Measurements from ENCODE around the gene NPAS3. TPM values are rescaled to one million over a fixed set of nuclear protein-coding genes. Genes with fewer than 3 reads are reported as not detected.

Gene NPAS3
- under 1 TPM in 1 of 3 donors, not detected in 2; 0.26 TPM for total RNA-seq

DNA sequence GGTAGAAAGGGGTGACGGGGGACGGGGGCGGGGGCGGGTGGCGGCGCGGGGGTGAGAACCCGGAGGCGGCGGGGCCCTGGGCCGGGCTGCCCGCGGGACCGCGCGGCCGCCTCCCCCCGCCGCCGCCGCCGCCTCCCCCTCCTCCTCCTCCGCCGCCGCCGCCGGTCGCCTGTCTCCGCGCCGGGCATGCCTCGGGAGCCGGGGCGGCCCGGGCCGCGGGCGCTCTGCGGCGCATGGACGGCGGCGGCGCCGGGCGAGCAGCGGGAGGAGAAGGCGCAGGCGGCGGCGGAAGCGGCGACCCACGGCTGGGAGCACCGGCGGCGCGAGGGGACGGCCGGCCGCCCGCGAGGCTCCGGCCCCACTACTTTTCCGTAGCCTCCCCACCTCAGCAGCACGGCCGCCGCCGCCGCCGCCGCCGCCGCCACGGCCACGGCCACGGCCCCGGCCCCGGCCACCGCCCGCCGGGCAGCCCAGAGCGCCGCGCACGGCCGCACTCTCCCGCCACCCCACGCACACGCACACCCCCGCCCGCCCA, at the start of gene NPAS3:
NPAS3 (plus strand) TSS at position 161 of the 535 bp plus-strand sequence.
- Mint-ChIP-seq H3K9me3 (no peaks in the 10 kb centered on the region), H3K27me3 (ENCODE audit: low read depth) (peaks cover 64% of the 10 kb centered on the region), H3K4me1 (ENCODE audit: low read depth) (peaks cover 12% of the 10 kb centered on the region), H3K36me3 (ENCODE audit: insufficient read depth) (no peaks in the 10 kb centered on the region), H3K4me3 (peak within 1 kb of the TSS; percentile 78)
- ATAC-seq, result peak; percentile 32 to 37
- no peak for DNase-seq

DNA sequence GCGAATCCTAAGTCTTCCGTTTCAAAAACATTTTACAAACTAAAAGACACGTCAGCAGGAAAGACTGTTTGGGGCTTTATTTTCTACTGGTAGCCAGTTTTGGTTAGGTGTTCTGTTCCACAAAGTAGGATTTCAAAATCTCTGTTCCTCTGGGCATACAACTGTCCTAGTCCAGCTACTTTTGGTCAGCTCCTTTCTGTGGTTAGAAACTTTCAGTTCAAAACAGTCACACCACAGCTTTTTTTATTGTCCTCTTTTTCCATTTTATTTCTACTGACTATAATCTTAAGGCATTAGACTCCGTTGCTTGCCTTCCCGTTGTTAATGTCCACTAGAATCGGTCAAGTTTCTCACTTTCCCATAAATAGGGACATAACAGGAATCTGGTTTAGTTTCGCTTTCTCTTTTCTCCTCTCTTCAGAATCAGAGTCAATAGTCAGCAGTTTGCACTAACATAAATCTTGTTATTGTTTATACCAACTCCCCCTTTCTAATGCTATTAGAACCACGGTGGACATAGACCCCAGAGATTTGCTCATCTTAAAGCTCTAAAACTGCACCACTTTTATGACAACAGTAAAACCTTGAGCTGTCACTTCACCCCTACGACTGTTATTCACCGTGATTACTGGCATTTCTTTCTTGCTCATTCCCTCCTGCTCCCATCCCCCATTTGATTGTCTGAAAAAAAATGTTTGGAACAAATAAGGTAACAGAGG, 41.5 kb upstream of the NPAS3 start:
- H3K4me3 Mint-ChIP-seq, result peak overlapping the region; percentile 57
- DNase-seq (no peak), ATAC-seq (no peak)
- H3K36me3 Mint-ChIP-seq (ENCODE audit: insufficient read depth), result no peaks in the 10 kb centered on the region
- H3K27me3 Mint-ChIP-seq (ENCODE audit: low read depth), result no peaks in the 10 kb centered on the region
- no peaks in the 10 kb centered on the region for H3K9me3 Mint-ChIP-seq
- peaks cover 6% of the 10 kb centered on the region for H3K4me1 Mint-ChIP-seq (ENCODE audit: low read depth)

DNA sequence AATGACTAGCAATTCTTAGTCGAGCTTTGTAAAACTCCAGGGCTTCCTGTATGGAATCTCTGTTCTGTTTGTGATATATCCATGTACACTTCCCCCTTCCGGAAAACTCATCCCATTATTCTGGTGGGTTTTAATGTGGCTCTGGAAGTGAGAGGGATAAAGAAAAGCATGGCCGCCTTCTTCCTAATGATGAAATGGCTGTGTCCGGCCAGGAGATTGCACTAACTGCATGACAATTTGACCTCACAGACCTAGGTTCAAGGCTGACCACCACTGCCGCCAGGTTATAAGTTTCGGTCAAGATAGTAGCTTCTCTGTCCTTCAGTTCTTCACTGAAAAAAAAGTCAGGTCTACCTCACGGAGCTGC, 41.0 kb upstream of the NPAS3 start:
- Mint-ChIP-seq H3K9me3 (no peaks in the 10 kb centered on the region), H3K4me1 (ENCODE audit: low read depth) (peaks cover 6% of the 10 kb centered on the region), H3K27me3 (ENCODE audit: low read depth) (no peaks in the 10 kb centered on the region), H3K36me3 (ENCODE audit: insufficient read depth) (no peaks in the 10 kb centered on the region), H3K4me3 (peak overlapping the region; percentile 57)
- ATAC-seq, result no peak
- DNase-seq, result no peak

DNA sequence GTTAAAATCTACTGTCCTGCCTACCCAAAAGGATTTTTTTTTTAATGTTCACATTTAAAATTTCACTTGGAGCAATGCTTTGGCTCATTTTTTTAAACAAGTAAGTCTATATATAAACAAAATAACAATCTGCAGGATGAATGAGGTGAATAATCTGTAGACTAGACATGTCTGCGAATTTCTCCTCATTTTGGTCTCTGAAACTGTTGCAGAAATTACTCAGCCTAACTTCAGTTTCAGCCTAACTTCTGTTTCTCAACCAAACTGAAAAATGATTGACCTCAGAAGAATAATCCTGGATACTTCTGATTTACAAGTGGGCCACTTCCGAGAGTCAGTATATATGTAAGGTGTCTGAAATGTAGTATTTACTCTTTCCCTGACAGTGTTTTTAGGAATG, 39.8 kb upstream of the NPAS3 start:
- no peak for ATAC-seq
- no peaks in the 10 kb centered on the region for H3K9me3 Mint-ChIP-seq
- no peaks in the 10 kb centered on the region for H3K36me3 Mint-ChIP-seq (ENCODE audit: insufficient read depth)
- H3K4me1 Mint-ChIP-seq (ENCODE audit: low read depth), result peaks cover 6% of the 10 kb centered on the region
- no peaks in the 10 kb centered on the region for H3K27me3 Mint-ChIP-seq (ENCODE audit: low read depth)
- no peak overlapping the region for H3K4me3 Mint-ChIP-seq
- DNase-seq, result no peak

DNA sequence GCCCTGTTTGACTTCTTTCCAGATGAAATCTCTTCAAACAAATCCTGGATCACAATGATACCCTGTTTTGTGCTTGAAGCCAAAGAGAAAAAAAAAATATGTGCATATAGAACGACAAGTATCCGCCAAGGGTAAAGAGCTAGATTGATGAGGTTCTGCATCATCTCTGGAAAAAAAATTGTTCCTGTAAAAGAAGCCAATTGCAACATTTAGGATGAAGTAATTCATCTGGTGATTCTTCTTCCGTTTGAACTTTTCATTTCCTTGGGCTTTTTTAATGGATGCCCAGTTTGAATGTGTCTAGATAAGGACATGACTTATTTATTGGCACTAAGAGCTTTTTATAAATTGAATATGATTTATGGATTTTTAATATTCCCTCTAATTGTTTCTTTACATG, 38.1 kb upstream of the NPAS3 start:
- H3K36me3 Mint-ChIP-seq (ENCODE audit: insufficient read depth), result no peaks in the 10 kb centered on the region
- H3K4me3 Mint-ChIP-seq, result no peak overlapping the region
- ATAC-seq (no peak), DNase-seq (no peak)
- no peaks in the 10 kb centered on the region for H3K9me3 Mint-ChIP-seq
- H3K4me1 Mint-ChIP-seq (ENCODE audit: low read depth), result peaks cover 6% of the 10 kb centered on the region
- H3K27me3 Mint-ChIP-seq (ENCODE audit: low read depth), result no peaks in the 10 kb centered on the region

DNA sequence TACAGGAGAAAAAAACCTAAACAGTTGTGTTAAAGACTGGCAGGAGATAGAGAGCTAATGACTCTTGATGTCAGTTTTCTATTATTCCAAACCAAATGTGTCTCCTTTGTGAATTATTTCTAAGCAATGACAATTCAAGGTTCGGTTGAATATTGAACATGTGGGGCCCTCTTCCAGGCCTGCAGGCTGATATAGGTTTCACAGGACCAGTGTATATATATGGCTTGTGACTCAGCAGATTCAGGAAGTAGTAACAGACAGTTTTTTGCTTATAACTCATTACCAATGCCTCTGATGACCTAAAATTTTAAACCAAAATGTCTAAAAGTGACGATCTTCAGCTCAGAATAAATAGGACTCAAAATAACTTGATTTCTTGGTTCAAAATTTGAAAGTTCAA, 33.7 kb upstream of the NPAS3 start:
- DNase-seq (no peak), ATAC-seq (no peak)
- H3K4me1 Mint-ChIP-seq (ENCODE audit: low read depth), result no peaks in the 10 kb centered on the region
- no peaks in the 10 kb centered on the region for H3K9me3 Mint-ChIP-seq
- H3K4me3 Mint-ChIP-seq, result no peak overlapping the region
- H3K27me3 Mint-ChIP-seq (ENCODE audit: low read depth), result no peaks in the 10 kb centered on the region
- H3K36me3 Mint-ChIP-seq (ENCODE audit: insufficient read depth), result no peaks in the 10 kb centered on the region

DNA sequence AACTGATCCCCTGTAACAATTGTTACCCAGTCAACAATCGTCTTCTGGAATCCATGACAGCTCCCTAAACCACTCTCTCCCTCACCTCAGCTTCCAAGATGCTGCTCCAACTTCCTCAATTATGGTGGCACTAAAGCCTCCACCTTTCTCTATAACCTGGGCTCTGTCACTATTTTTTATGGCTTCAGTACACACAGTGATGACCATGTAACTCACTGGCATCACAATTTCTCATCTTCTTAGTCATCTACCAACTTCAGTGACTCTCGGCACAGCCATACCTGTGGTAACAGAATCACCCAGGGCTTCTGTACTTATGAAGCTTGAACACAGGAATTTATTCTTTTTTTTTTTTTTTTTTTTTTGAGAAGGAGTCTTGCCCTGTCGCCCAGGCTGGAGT, 32.0 kb upstream of the NPAS3 start:
- Mint-ChIP-seq H3K9me3 (no peaks in the 10 kb centered on the region), H3K27me3 (ENCODE audit: low read depth) (no peaks in the 10 kb centered on the region), H3K36me3 (ENCODE audit: insufficient read depth) (no peaks in the 10 kb centered on the region), H3K4me3 (no peak overlapping the region), H3K4me1 (ENCODE audit: low read depth) (no peaks in the 10 kb centered on the region)
- no peak for ATAC-seq
- no peak for DNase-seq

DNA sequence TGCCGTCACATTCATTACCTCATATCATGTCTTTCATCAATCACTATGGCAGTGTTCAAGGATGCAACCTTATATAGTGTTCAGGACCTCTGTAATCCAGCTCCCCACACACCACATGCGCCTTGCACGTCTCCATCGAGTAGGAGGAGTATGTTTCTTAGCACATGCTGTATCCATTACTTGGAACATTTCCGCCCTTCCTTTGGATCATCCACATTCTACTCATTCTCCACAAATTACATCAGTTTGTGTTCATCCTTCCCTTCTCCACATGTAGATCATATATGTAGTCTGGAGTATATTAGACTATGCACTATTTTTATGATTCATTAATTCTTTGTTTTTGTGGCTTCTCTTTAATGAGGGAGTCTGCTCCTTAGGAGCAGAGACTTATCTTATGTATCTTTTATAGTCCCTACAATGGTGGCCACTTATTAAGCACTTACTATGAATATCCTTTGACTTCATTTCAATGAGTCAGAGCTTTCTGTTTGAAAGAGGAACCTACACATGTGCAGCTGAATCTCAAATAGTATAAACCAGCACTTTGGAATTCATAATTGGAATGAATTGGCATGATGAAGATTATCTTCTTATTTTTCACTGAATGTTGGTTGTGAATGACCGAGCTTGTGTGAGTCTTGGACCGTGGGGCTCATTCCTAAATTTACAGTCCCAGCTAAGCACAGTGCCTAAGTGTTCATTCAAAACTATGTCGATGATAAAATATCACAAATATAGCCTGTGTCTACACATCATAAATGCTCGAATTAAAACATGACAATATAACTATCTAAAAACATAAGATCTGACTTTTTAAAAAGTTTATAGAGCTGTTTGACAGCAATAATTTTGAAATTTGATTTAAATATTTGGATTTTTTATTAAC, 30.2 kb upstream of the NPAS3 start:
- H3K4me1 Mint-ChIP-seq (ENCODE audit: low read depth), result no peaks in the 10 kb centered on the region
- no peak for DNase-seq
- no peaks in the 10 kb centered on the region for H3K9me3 Mint-ChIP-seq
- no peak overlapping the region for H3K4me3 Mint-ChIP-seq
- no peak for ATAC-seq
- H3K27me3 Mint-ChIP-seq (ENCODE audit: low read depth), result no peaks in the 10 kb centered on the region
- H3K36me3 Mint-ChIP-seq (ENCODE audit: insufficient read depth), result no peaks in the 10 kb centered on the region

DNA sequence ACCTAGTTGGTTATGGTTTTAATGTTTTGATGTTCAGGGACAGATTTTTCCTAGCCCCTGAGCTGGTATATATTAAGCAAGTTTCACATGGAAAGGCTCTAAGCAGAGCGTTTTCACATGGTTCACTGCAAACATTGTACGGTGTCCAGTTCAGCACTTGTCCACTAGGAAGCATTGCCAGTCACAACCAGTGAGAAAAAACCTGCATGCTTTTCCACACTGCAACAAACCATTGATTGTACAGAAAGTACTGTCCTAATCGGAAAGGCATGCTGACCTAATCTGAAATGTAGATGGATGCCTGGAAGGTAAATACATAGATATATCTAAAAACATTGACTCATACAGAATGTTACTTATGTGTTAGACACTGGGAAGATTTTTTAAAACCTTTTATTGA, 25.0 kb upstream of the NPAS3 start:
- ATAC-seq (no peak), DNase-seq (no peak)
- no peaks in the 10 kb centered on the region for H3K9me3 Mint-ChIP-seq
- H3K27me3 Mint-ChIP-seq (ENCODE audit: low read depth), result peaks cover 2% of the 10 kb centered on the region
- no peak overlapping the region for H3K4me3 Mint-ChIP-seq
- H3K4me1 Mint-ChIP-seq (ENCODE audit: low read depth), result no peaks in the 10 kb centered on the region
- H3K36me3 Mint-ChIP-seq (ENCODE audit: insufficient read depth), result no peaks in the 10 kb centered on the region

DNA sequence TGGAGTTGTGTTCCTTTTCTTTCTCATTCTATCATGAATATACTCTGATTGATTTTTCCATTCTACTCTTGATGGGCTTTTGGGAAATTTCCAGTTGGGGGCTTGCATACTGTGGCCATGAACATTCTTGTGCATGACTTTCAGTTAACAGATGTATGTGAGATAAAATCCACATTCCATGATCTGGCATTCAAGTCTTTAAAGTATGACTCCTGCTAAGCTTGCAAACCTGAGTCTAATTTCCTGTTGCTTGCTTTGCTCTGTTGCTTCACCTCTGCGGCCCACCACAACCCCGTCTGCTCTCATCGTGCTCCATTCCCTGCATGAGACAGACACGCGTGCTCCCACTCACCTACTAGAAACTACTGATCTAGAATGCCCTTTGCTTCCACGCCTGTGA, 24.3 kb upstream of the NPAS3 start:
- ATAC-seq (no peak), DNase-seq (no peak)
- Mint-ChIP-seq H3K36me3 (ENCODE audit: insufficient read depth) (no peaks in the 10 kb centered on the region), H3K9me3 (no peaks in the 10 kb centered on the region), H3K27me3 (ENCODE audit: low read depth) (peaks cover 2% of the 10 kb centered on the region), H3K4me3 (no peak overlapping the region), H3K4me1 (ENCODE audit: low read depth) (no peaks in the 10 kb centered on the region)

DNA sequence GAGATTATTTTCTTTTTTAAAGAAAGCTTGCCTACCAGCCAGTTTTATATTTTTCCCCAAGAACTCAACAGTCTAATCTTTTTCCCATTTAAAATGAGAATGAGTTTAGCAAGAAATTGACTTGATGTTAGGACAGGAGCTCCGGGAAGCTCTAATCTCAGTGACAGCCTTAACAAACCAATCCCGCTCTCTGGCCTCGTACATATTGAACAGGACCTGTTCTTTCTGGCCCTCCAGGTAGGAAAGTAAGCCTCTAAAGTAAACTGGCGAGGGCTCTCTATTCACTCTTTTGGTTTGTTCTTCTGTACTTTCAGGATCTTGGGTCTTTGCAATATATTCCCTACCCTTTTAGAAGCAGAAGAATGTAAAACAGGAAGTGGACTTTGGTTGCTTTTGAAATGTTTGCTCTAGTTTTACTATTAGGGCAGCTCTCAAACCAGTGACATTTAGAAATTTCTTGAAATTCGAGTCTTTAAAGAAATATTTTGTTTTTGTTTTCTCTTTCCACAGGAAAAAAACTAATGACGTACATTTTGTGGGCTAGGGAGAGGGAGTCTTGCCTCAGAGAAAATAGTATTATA, 17.9 kb upstream of the NPAS3 start:
- ATAC-seq (no peak), DNase-seq (no peak)
- no peaks in the 10 kb centered on the region for H3K4me1 Mint-ChIP-seq (ENCODE audit: low read depth)
- no peaks in the 10 kb centered on the region for H3K27me3 Mint-ChIP-seq (ENCODE audit: low read depth)
- H3K4me3 Mint-ChIP-seq, result no peak overlapping the region
- H3K36me3 Mint-ChIP-seq (ENCODE audit: insufficient read depth), result no peaks in the 10 kb centered on the region
- peaks cover 9% of the 10 kb centered on the region for H3K9me3 Mint-ChIP-seq

DNA sequence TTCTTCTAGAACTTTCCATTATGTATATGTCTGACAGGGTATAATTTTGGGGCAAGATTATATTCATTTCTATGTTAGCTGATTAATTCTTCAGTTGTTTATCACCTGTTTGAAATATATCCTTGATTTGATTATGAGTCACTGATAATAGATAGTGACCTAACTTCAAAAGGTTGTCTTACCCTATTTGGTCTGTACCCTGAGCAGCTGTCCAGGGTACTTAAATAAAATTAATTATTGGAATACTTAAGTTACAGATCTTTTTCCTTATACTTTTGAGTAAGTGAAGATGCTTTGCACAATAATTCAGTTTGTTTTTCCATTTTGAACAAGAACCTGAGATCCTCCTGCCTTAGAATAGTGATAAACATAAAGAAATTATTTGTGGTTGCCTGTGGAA, 13.2 kb upstream of the NPAS3 start:
- ATAC-seq, result no peak
- Mint-ChIP-seq H3K4me1 (ENCODE audit: low read depth) (no peaks in the 10 kb centered on the region), H3K36me3 (ENCODE audit: insufficient read depth) (no peaks in the 10 kb centered on the region)

DNA sequence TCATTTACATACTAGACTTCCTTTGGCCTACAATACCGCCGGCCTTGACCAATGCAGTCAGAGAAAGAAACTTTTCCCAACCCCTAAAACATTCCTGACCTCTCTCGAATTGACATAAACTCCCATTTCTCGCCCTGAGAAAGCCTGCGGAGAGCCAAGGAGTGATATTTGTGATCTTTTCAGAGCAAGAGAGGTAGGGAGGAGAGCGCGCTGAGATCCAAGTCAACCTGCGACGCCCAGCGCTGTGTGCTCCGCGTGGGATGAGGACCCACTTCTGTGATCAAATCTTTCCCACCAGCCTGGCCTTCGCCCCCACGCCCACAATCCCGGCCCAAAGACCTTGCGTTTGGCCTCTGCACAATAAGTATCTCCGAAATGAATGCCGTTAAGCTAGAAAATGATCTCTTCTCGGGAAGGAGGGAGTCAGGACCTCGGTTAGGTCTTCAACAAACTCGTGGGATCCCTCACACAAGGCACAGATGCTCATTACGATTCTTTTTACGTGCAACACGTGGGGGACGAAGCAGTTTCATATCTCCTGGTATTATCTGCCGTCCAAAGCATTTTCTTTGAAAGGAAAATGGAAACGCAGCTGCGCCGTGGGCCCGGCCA, 6.3 kb upstream of the NPAS3 start:
- no peaks in the 10 kb centered on the region for H3K9me3 Mint-ChIP-seq
- peaks cover 56% of the 10 kb centered on the region for H3K27me3 Mint-ChIP-seq (ENCODE audit: low read depth)
- ATAC-seq (no peak), DNase-seq (no peak)
- H3K4me3 Mint-ChIP-seq, result no peak overlapping the region
- H3K36me3 Mint-ChIP-seq (ENCODE audit: insufficient read depth), result no peaks in the 10 kb centered on the region
- H3K4me1 Mint-ChIP-seq (ENCODE audit: low read depth), result peaks cover 8% of the 10 kb centered on the region

More for the DNA sequence above, 13.2 kb upstream of the NPAS3 start:
- DNase-seq, result no peak
- peaks cover 4% of the 10 kb centered on the region for H3K27me3 Mint-ChIP-seq (ENCODE audit: low read depth)
- no peak overlapping the region for H3K4me3 Mint-ChIP-seq
- peaks cover 15% of the 10 kb centered on the region for H3K9me3 Mint-ChIP-seq

DNA sequence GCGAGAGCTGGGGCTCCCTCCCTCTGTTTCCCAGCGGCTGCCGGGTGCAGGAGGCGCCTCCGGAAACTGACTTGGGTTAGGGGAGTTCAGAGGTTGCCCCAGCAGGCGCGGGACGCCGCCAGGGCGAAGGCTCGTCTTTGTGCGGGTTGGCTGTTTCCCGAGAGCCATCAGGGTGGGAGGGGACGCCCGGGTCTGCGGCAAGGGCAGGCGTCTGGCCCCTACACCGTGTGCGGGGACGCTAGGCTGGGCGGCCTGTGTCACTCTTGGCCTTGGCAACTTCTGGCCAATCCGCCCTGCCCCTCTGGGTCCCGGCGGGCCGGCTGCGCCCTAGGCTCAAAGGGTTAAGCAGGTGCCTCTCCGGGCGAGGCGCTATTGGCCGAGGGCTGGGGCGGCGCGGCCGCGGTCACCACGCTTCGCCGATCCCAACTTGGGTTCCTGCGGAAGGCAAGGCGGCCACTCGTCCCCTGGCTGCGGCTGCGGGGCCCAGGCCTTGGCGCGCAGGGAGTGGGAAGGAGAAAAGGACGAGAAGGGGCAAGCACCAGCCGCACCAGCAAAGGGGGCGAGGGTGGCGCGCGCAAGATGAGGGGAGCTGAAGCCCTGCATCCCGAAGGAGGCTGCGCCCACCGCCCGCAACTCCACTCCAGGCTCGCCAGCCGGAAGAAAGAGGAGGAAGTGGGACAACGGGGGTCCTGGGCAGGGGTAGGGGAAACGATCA, 5.6 kb upstream of the NPAS3 start:
- DNase-seq, result no peak
- H3K9me3 Mint-ChIP-seq, result no peaks in the 10 kb centered on the region

More for the DNA sequence above, 5.6 kb upstream of the NPAS3 start:
- no peak for ATAC-seq
- Mint-ChIP-seq H3K27me3 (ENCODE audit: low read depth) (peaks cover 62% of the 10 kb centered on the region), H3K36me3 (ENCODE audit: insufficient read depth) (no peaks in the 10 kb centered on the region), H3K4me1 (ENCODE audit: low read depth) (peaks cover 8% of the 10 kb centered on the region), H3K4me3 (no peak overlapping the region)

Measured in activated T-cell treated with anti-CD3 and anti-CD28 coated beads, Interleukin-2, amount 50 U/mL, for 4 hours (primary cell).